HepG2 (cell line): Measurements from ENCODE around the gene CTBP1. TPM values are rescaled to one million over a fixed set of nuclear protein-coding genes. Genes with fewer than 3 reads are reported as not detected.

Source experiments
- BRCA1 ChIP-seq: sonication (generic); formaldehyde crosslinking; IDR thresholded peaks from 2 replicates; pipeline ENCODE4 v1.4.0; 2020; ENCODE audit warnings: missing genetic modification reagents
- CBFB ChIP-seq: sonication (generic); formaldehyde crosslinking; IDR thresholded peaks from 2 replicates; pipeline ENCODE4 v1.4.0; 2020; ENCODE audit warnings: missing genetic modification reagents
- CENPX ChIP-seq: sonication (generic); formaldehyde crosslinking; IDR thresholded peaks from 2 replicates; pipeline ENCODE4 v1.9.0; 2021; ENCODE audit warnings: mild to moderate bottlenecking, missing genetic modification reagents, moderate library complexity
- HOXA9 ChIP-seq: sonication (generic); formaldehyde crosslinking; IDR thresholded peaks from 2 replicates; pipeline ENCODE4 v1.8.1; 2022; ENCODE audit warnings: missing genetic modification reagents, mild to moderate bottlenecking, moderate library complexity, borderline replicate concordance
- NR2F1 ChIP-seq, 2 experiments: fragments of 450-650 bp in 1 of 2; formaldehyde crosslinking in 1 of 2; IDR thresholded peaks; 2 replicates each; pipeline versions ENCODE4 v1.5.0 to v1.6.1; 2016 to 2020; ENCODE audit warnings: mild to moderate bottlenecking in 1 of 2, missing compliant biosample characterization in 1 of 2, missing genetic modification reagents in 1 of 2, moderate library complexity in 1 of 2
- SOX5 ChIP-seq: IDR thresholded peaks from 2 replicates; pipeline ENCODE4 v1.6.1; 2016; ENCODE audit warnings: borderline replicate concordance
- TBL1XR1 ChIP-seq: fragments of 150-350 bp; IDR thresholded peaks from 2 replicates; pipeline ENCODE4 v1.6.1; 2014; ENCODE audit warnings: borderline replicate concordance, low read length; ENCODE audit not compliant: partially characterized antibody
- TERF1 ChIP-seq: sonication (generic); formaldehyde crosslinking; IDR thresholded peaks from 2 replicates; pipeline ENCODE4 v1.8.0; 2022; ENCODE audit warnings: mild to moderate bottlenecking, missing genetic modification reagents, moderate library complexity
- THYN1 ChIP-seq: sonication (generic); formaldehyde crosslinking; IDR thresholded peaks from 2 replicates; pipeline ENCODE4 v1.8.1; 2023; ENCODE audit warnings: low read depth, mild to moderate bottlenecking, moderate library complexity, missing genetic modification reagents, borderline replicate concordance
- ZBTB1 ChIP-seq: sonication (generic); formaldehyde crosslinking; IDR thresholded peaks from 2 replicates; pipeline ENCODE4 v1.4.0; 2020; ENCODE audit warnings: missing genetic modification reagents, borderline replicate concordance
- ZNF138 ChIP-seq: sonication (generic); formaldehyde crosslinking; IDR thresholded peaks from 2 replicates; pipeline ENCODE4 v1.5.0; 2020; ENCODE audit warnings: mild to moderate bottlenecking, low read depth, missing genetic modification reagents
- polyA plus RNA-seq, 8 experiments: library from polyadenylated mRNA; depleted of rRNA in 3 of 8; stranded (reverse) in 7 of 8; unstranded in 1 of 8; fragments of >200 nt; fragmentation: Illumina TruSeq in 4 of 8; extraction: Trizol in 4 of 8; gene quantifications; 2 replicates each; pipeline versions ENCODE4 v1.2.1 to v1.2.3, GENCODE V29; 2011 to 2016; ENCODE audit warnings: low read depth in 4 of 8, missing spikeins in 1 of 8, mixed read lengths in 1 of 8; ENCODE audit not compliant: insufficient read depth in 1 of 8
- total RNA-seq, 5 experiments: library from RNA; depleted of rRNA; stranded (reverse); fragments of >200 nt; fragmentation: Illumina TruSeq; extraction: Trizol; gene quantifications; 2 replicates each; pipeline ENCODE4 v1.2.3, GENCODE V29; 2016; ENCODE audit warnings: low read depth in 1 of 5
- TF ChIP-seq, protein P1 (sequence below): sonication (generic); formaldehyde crosslinking; IDR thresholded peaks from 2 replicates; pipeline ENCODE4 v1.8.0; 2022; ENCODE audit warnings: missing genetic modification reagents, mild to moderate bottlenecking, moderate library complexity, borderline replicate concordance
- TF ChIP-seq, protein P2 (sequence below): sonication (generic); formaldehyde crosslinking; conservative IDR thresholded peaks from 2 replicates; pipeline ENCODE4 v1.8.0; 2022; ENCODE audit warnings: missing genetic modification reagents
- TF ChIP-seq, protein P3 (sequence below): sonication (generic); formaldehyde crosslinking; IDR thresholded peaks from 2 replicates; pipeline ENCODE4 v1.8.1; 2022; ENCODE audit warnings: low read depth, mild to moderate bottlenecking, missing genetic modification reagents
- TF ChIP-seq, protein P4 (sequence below): sonication (generic); formaldehyde crosslinking; IDR thresholded peaks from 2 replicates; pipeline ENCODE4 v1.4.0; 2020; ENCODE audit warnings: missing genetic modification reagents

CTBP1 gene
- total and polyA plus RNA-seq, 2 of the 13 experiments (the other 11 are each of a cell fraction or from before 2014, with no cell fraction given): 78.5 to 112 TPM

- TF ChIP-seq TBL1XR1: no peak
- TF ChIP-seq CENPX: no peak
- TF ChIP-seq CBFB (CRISPR knock-in tag): 0 out of 2 replicates have a peak, but pooled peaks have one; percentile 30
- no peak for TF ChIP-seq ZNF138 (CRISPR knock-in tag)
- TF ChIP-seq, protein P1, sequence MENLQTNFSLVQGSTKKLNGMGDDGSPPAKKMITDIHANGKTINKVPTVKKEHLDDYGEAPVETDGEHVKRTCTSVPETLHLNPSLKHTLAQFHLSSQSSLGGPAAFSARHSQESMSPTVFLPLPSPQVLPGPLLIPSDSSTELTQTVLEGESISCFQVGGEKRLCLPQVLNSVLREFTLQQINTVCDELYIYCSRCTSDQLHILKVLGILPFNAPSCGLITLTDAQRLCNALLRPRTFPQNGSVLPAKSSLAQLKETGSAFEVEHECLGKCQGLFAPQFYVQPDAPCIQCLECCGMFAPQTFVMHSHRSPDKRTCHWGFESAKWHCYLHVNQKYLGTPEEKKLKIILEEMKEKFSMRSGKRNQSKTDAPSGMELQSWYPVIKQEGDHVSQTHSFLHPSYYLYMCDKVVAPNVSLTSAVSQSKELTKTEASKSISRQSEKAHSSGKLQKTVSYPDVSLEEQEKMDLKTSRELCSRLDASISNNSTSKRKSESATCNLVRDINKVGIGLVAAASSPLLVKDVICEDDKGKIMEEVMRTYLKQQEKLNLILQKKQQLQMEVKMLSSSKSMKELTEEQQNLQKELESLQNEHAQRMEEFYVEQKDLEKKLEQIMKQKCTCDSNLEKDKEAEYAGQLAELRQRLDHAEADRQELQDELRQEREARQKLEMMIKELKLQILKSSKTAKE (CRISPR knock-in tag): 0 out of 2 replicates have a peak, but pooled peaks have one; percentile 27
- no peak for TF ChIP-seq TERF1 (CRISPR knock-in tag)
- TF ChIP-seq, protein P2, sequence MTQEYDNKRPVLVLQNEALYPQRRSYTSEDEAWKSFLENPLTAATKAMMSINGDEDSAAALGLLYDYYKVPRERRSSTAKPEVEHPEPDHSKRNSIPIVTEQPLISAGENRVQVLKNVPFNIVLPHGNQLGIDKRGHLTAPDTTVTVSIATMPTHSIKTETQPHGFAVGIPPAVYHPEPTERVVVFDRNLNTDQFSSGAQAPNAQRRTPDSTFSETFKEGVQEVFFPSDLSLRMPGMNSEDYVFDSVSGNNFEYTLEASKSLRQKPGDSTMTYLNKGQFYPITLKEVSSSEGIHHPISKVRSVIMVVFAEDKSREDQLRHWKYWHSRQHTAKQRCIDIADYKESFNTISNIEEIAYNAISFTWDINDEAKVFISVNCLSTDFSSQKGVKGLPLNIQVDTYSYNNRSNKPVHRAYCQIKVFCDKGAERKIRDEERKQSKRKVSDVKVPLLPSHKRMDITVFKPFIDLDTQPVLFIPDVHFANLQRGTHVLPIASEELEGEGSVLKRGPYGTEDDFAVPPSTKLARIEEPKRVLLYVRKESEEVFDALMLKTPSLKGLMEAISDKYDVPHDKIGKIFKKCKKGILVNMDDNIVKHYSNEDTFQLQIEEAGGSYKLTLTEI (CRISPR knock-in tag): no peak
- TF ChIP-seq HOXA9 (CRISPR knock-in tag): peak; percentile 29; the same call in 1 of the 2 replicates
- no peak for TF ChIP-seq THYN1 (CRISPR knock-in tag)
- no peak for TF ChIP-seq BRCA1 (CRISPR knock-in tag)
- TF ChIP-seq SOX5 (CRISPR knock-in tag): peak; percentile 33; the same call in 1 of the 2 replicates
- TF ChIP-seq, protein P3, sequence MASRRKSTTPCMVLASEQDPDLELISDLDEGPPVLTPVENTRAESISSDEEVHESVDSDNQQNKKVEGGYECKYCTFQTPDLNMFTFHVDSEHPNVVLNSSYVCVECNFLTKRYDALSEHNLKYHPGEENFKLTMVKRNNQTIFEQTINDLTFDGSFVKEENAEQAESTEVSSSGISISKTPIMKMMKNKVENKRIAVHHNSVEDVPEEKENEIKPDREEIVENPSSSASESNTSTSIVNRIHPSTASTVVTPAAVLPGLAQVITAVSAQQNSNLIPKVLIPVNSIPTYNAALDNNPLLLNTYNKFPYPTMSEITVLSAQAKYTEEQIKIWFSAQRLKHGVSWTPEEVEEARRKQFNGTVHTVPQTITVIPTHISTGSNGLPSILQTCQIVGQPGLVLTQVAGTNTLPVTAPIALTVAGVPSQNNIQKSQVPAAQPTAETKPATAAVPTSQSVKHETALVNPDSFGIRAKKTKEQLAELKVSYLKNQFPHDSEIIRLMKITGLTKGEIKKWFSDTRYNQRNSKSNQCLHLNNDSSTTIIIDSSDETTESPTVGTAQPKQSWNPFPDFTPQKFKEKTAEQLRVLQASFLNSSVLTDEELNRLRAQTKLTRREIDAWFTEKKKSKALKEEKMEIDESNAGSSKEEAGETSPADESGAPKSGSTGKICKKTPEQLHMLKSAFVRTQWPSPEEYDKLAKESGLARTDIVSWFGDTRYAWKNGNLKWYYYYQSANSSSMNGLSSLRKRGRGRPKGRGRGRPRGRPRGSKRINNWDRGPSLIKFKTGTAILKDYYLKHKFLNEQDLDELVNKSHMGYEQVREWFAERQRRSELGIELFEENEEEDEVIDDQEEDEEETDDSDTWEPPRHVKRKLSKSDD: no peak
- no peak for TF ChIP-seq ZBTB1 (CRISPR knock-in tag)
- TF ChIP-seq, protein P4, sequence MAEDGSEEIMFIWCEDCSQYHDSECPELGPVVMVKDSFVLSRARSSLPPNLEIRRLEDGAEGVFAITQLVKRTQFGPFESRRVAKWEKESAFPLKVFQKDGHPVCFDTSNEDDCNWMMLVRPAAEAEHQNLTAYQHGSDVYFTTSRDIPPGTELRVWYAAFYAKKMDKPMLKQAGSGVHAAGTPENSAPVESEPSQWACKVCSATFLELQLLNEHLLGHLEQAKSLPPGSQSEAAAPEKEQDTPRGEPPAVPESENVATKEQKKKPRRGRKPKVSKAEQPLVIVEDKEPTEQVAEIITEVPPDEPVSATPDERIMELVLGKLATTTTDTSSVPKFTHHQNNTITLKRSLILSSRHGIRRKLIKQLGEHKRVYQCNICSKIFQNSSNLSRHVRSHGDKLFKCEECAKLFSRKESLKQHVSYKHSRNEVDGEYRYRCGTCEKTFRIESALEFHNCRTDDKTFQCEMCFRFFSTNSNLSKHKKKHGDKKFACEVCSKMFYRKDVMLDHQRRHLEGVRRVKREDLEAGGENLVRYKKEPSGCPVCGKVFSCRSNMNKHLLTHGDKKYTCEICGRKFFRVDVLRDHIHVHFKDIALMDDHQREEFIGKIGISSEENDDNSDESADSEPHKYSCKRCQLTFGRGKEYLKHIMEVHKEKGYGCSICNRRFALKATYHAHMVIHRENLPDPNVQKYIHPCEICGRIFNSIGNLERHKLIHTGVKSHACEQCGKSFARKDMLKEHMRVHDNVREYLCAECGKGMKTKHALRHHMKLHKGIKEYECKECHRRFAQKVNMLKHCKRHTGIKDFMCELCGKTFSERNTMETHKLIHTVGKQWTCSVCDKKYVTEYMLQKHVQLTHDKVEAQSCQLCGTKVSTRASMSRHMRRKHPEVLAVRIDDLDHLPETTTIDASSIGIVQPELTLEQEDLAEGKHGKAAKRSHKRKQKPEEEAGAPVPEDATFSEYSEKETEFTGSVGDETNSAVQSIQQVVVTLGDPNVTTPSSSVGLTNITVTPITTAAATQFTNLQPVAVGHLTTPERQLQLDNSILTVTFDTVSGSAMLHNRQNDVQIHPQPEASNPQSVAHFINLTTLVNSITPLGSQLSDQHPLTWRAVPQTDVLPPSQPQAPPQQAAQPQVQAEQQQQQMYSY (CRISPR knock-in tag): no peak
- no peak for TF ChIP-seq NR2F1 (CRISPR knock-in tag; IDR thresholded peaks at IDR 0.05)
These were observed 40.6 kb upstream of the CTBP1 start, which contains the start of gene MAEA (continued) for GRCh38 chr4:1289207-1290164.
